ENCODE measurements around the gene COL19A1.
A peak's percentile ranks its signal among the peaks of the same experiment; 100 is the strongest.
"Not testable (repeated sequence)": the region's sequence is repeated elsewhere in the genome, so short reads cannot be mapped to it uniquely, and the experiment has no call there.

Gene COL19A1

GRCh38 chr6:69866770-69867638, 648 bp downstream of the COL19A1 start:
- peak overlapping the region; percentile 55 for H3K4me3 ChIP-seq (ENCODE audit: low read depth, low read length)

- peak overlapping the region; percentile 47 for H3K4me3 ChIP-seq (ENCODE audit: low read depth, low read length)
These were observed 1.3 kb downstream of the COL19A1 start for GRCh38 chr6:69867639-69867976.

- H3K4me3 ChIP-seq (ENCODE audit: low read depth, low read length), result no peak overlapping the region
These were observed 2.0 kb downstream of the COL19A1 start for GRCh38 chr6:69868252-69868804.

GRCh38 chr6:69868961-69869360, 2.6 kb downstream of the COL19A1 start:
- H3K4me3 ChIP-seq (ENCODE audit: low read depth, low read length), result no peak overlapping the region

GRCh38 chr6:69871107-69871506, 4.8 kb downstream of the COL19A1 start:
- no peak overlapping the region for H3K4me3 ChIP-seq (ENCODE audit: low read depth, low read length)

GRCh38 chr6:69873291-69873690, 6.9 kb downstream of the COL19A1 start:
- no peak overlapping the region for H3K4me3 ChIP-seq (ENCODE audit: low read depth, low read length)

- H3K4me3 ChIP-seq (ENCODE audit: low read depth, low read length), result no peak overlapping the region
These were observed 9.4 kb downstream of the COL19A1 start for GRCh38 chr6:69875715-69876114.

- no peak overlapping the region for H3K4me3 ChIP-seq (ENCODE audit: low read depth, low read length)
These were observed 12.4 kb downstream of the COL19A1 start for GRCh38 chr6:69878795-69879194.

- H3K4me3 ChIP-seq (ENCODE audit: low read depth, low read length), result no peak overlapping the region
These were observed 14.2 kb downstream of the COL19A1 start for GRCh38 chr6:69880601-69881000.

- no peak overlapping the region for H3K4me3 ChIP-seq (ENCODE audit: low read depth, low read length)
These were observed 15.2 kb downstream of the COL19A1 start for GRCh38 chr6:69881322-69882151.

- no peak overlapping the region for H3K4me3 ChIP-seq (ENCODE audit: low read depth, low read length)
These were observed 17.2 kb downstream of the COL19A1 start for GRCh38 chr6:69883551-69883950.

GRCh38 chr6:69884231-69884630, 17.9 kb downstream of the COL19A1 start:
- H3K4me3 ChIP-seq (ENCODE audit: low read depth, low read length), result no peak overlapping the region

GRCh38 chr6:69887026-69887425, 20.7 kb downstream of the COL19A1 start:
- H3K4me3 ChIP-seq (ENCODE audit: low read depth, low read length), result no peak overlapping the region

GRCh38 chr6:69887714-69888345, 21.5 kb downstream of the COL19A1 start:
- no peak overlapping the region for H3K4me3 ChIP-seq (ENCODE audit: low read depth, low read length)

- H3K4me3 ChIP-seq (ENCODE audit: low read depth, low read length), result no peak overlapping the region
These were observed 22.3 kb downstream of the COL19A1 start for GRCh38 chr6:69888482-69889233.

- not testable (repeated sequence) for H3K4me3 ChIP-seq (ENCODE audit: low read depth, low read length)
These were observed 23.0 kb downstream of the COL19A1 start for GRCh38 chr6:69889234-69889974.

GRCh38 chr6:69892561-69892960, 26.2 kb downstream of the COL19A1 start:
- H3K4me3 ChIP-seq (ENCODE audit: low read depth, low read length), result not testable (repeated sequence)

- H3K4me3 ChIP-seq (ENCODE audit: low read depth, low read length), result not testable (repeated sequence)
These were observed 26.9 kb downstream of the COL19A1 start for GRCh38 chr6:69893266-69893665.

- H3K4me3 ChIP-seq (ENCODE audit: low read depth, low read length), result no peak overlapping the region
These were observed 28.4 kb downstream of the COL19A1 start for GRCh38 chr6:69894578-69895347.
